HepG2 (cell line): ENCODE results near the gene FJX1. TPM values are rescaled to one million over a fixed set of nuclear protein-coding genes. Genes with fewer than 3 reads are reported as not detected.

Source experiments
- ATAC-seq: fragments of 200-7000 bp; cut with Tn5 transposase; 3 replicates; pipeline ENCODE4 v1.9.1; 2020; ENCODE audit warnings: mild to moderate bottlenecking, moderate library complexity
- BruUV-seq: library from RNA; stranded (reverse); fragments of 400-500 nt; replicated peaks from 2 replicates; lab custom pipeline; 2021; lab: Mats Ljungman, UMichigan
- CTCF ChIA-PET: fragments of 300-600 bp; formaldehyde crosslinking; extraction: SDS; loops from one replicate; lab custom pipeline; 2021; ENCODE audit warnings: low total read pairs, inconsistent platforms, low intra/inter-chr PET ratio; lab: Yijun Ruan, JAX
- POLR2A ChIA-PET: fragments of 350-600 bp; sonication (Branson Sonifier 250); formaldehyde crosslinking; loops from one replicate; lab custom pipeline; 2020; ENCODE audit warnings: antibody characterized with exemption, inconsistent platforms; lab: Yijun Ruan, JAX
- DNase-seq: peaks from one replicate; pipeline ENCODE4 v3.0.0-alpha.2; 2015; ENCODE audit warnings: low spot score
- FAIRE-seq: peaks from 3 replicates; lab custom pipeline; 2011; peaks lifted over from hg19 to GRCh38; lab: Jason Lieb, UNC
- H2AFZ ChIP-seq: one replicate; pipeline ENCODE4 v1.6.1; 2011; ENCODE audit warnings: low read length, inconsistent platforms
- H3K27ac ChIP-seq: fragments of 300-600 bp; 3 replicates; pipeline ENCODE4 v1.8.0; 2011; ENCODE audit warnings: mixed run types, mild to moderate bottlenecking, mixed read lengths, low read length, inconsistent platforms; ENCODE audit not compliant: insufficient read depth; ENCODE audit errors: extremely low read length
- H3K27me3 ChIP-seq, 2 experiments: fragments of 200-600 bp in 1 of 2; 2 replicates in 1 of 2; 3 replicates in 1 of 2; pipeline versions ENCODE4 v1.6.0 to v1.8.0; 2011; ENCODE audit warnings: low read length in 2 of 2, mild to moderate bottlenecking in 2 of 2, moderate library complexity in 2 of 2, inconsistent platforms in 1 of 2; ENCODE audit not compliant: insufficient read depth in 2 of 2, control insufficient read depth in 1 of 2
- H3K36me3 ChIP-seq, 2 experiments: fragments of 200-600 bp in 1 of 2; replicated peaks in 1 of 2; 2 replicates in 1 of 2; 3 replicates in 1 of 2; pipeline versions ENCODE4 v1.5.1 to v1.8.0; 2011; ENCODE audit warnings: low read length in 2 of 2, inconsistent platforms in 1 of 2; ENCODE audit not compliant: insufficient read depth in 2 of 2, control insufficient read depth in 1 of 2
- H3K4me1 ChIP-seq: 2 replicates; pipeline ENCODE4 v1.5.1; 2012; ENCODE audit warnings: low read length, inconsistent platforms; ENCODE audit not compliant: insufficient read depth
- H3K4me2 ChIP-seq: 2 replicates; pipeline ENCODE4 v1.6.0; 2011; ENCODE audit warnings: low read depth, low read length, inconsistent platforms
- H3K4me3 ChIP-seq, 3 experiments: fragments of 200-600 bp in 1 of 3; sonication (generic), shearing (Covaris generic) in 1 of 3; replicated peaks in 1 of 3; 2 replicates each; pipeline ENCODE4 v1.5.1; 2011 to 2016; ENCODE audit warnings: low read length in 3 of 3, inconsistent platforms in 2 of 3, low read depth in 2 of 3, mild to moderate bottlenecking in 2 of 3, control low read depth in 1 of 3, mixed read lengths in 1 of 3; ENCODE audit not compliant: insufficient read depth in 1 of 3
- H3K79me2 ChIP-seq: one replicate; pipeline ENCODE4 v1.6.1; 2011; ENCODE audit warnings: low read length, inconsistent platforms; ENCODE audit not compliant: insufficient read depth
- H3K9ac ChIP-seq: 2 replicates; pipeline ENCODE4 v1.6.0; 2011; ENCODE audit warnings: mild to moderate bottlenecking, low read depth, low read length, inconsistent platforms; ENCODE audit not compliant: insufficient read depth
- H3K9me3 ChIP-seq: 2 replicates; pipeline ENCODE4 v1.5.1; 2012; ENCODE audit warnings: mild to moderate bottlenecking, low read length
- H4K20me1 ChIP-seq: 2 replicates; pipeline ENCODE4 v1.6.0; 2011; ENCODE audit warnings: inconsistent platforms, mild to moderate bottlenecking, low read length, moderate library complexity; ENCODE audit not compliant: insufficient read depth
- AGO2 ChIP-seq: fragments of 200-400 bp; formaldehyde crosslinking; optimal IDR thresholded peaks from 2 replicates; pipeline ENCODE3; 2017; ENCODE audit warnings: mild to moderate bottlenecking, low read depth, low read length, moderate library complexity
- SALL1 ChIP-seq: sonication (generic); formaldehyde crosslinking; IDR thresholded peaks from 2 replicates; pipeline ENCODE4 v1.8.0; 2022; ENCODE audit warnings: mild to moderate bottlenecking, missing genetic modification reagents
- ZNF275 ChIP-seq: sonication (generic); formaldehyde crosslinking; IDR thresholded peaks from 2 replicates; pipeline ENCODE4 v1.8.0; 2022; ENCODE audit warnings: missing genetic modification reagents, mild to moderate bottlenecking, inconsistent platforms, borderline replicate concordance
- ZNF362 ChIP-seq: sonication (generic); formaldehyde crosslinking; IDR thresholded peaks from 2 replicates; pipeline ENCODE4 v1.4.0; 2020; ENCODE audit warnings: missing genetic modification reagents, mild to moderate bottlenecking, borderline replicate concordance
- ZNF7 ChIP-seq: IDR thresholded peaks from 2 replicates; pipeline ENCODE4 v1.6.1; 2016; ENCODE audit warnings: missing biosample characterization, missing genetic modification reagents
- ZNF878 ChIP-seq: sonication (generic); formaldehyde crosslinking; IDR thresholded peaks from 2 replicates; pipeline ENCODE4 v1.8.1; 2023; ENCODE audit warnings: mild to moderate bottlenecking, missing genetic modification reagents, moderate library complexity
- ZNF879 ChIP-seq: sonication (generic); formaldehyde crosslinking; IDR thresholded peaks from 2 replicates; pipeline ENCODE4 v1.8.1; 2023; ENCODE audit warnings: missing genetic modification reagents
- WGBS: methylation state at CpG from one replicate; pipeline ENCODE4 v1.1.6; 2017; ENCODE audit warnings: low lambda C conversion rate; 5-methylcytosine and 5-hydroxymethylcytosine counted together
- in situ Hi-C: cut with HindIII; loops from 2 replicates; pipeline ENCODE4 v1.10.0; 2017; ENCODE audit warnings: low pct_unique_long_range_greater_than_20kb; ENCODE audit not compliant: extremely low pct_ligation_motif_present
- intact Hi-C: fragments of 100-400 bp; cut with micrococcal nuclease; formaldehyde crosslinking; loops from one replicate; pipeline ENCODE4 v1.10.0; 2022; ENCODE audit not compliant: unreplicated experiment
- polyA plus RNA-seq, 8 experiments: library from polyadenylated mRNA; depleted of rRNA in 3 of 8; stranded (reverse) in 7 of 8; unstranded in 1 of 8; fragments of >200 nt; fragmentation: Illumina TruSeq in 4 of 8; extraction: Trizol in 4 of 8; gene quantifications; 2 replicates each; pipeline versions ENCODE4 v1.2.1 to v1.2.3, GENCODE V29; 2011 to 2016; ENCODE audit warnings: low read depth in 4 of 8, missing spikeins in 1 of 8, mixed read lengths in 1 of 8; ENCODE audit not compliant: insufficient read depth in 1 of 8
- total RNA-seq, 5 experiments: library from RNA; depleted of rRNA; stranded (reverse); fragments of >200 nt; fragmentation: Illumina TruSeq; extraction: Trizol; gene quantifications; 2 replicates each; pipeline ENCODE4 v1.2.3, GENCODE V29; 2016; ENCODE audit warnings: low read depth in 1 of 5
- TF ChIP-seq, protein P1 (sequence below): sonication (generic); formaldehyde crosslinking; IDR thresholded peaks from 2 replicates; pipeline ENCODE4 v1.4.0; 2020; ENCODE audit warnings: mild to moderate bottlenecking, missing genetic modification reagents, borderline replicate concordance

The FJX1 gene
- total and polyA plus RNA-seq, 2 of the 13 experiments (the other 11 are each of a cell fraction or from before 2014, with no cell fraction given), result 0.40 to 0.82 TPM

GRCh38 chr11:35600331-35600838 lies 17.9 kb upstream of the FJX1 start (continued):
- no peak for TF ChIP-seq ZNF362 (CRISPR knock-in tag)
- no peak for TF ChIP-seq ZNF275 (CRISPR knock-in tag)
- TF ChIP-seq ZNF879 (CRISPR knock-in tag), result no peak
- TF ChIP-seq ZNF7 (CRISPR knock-in tag), result no peak
- TF ChIP-seq, all 625 proteins: peak for 0

- TF ChIP-seq, protein P1, sequence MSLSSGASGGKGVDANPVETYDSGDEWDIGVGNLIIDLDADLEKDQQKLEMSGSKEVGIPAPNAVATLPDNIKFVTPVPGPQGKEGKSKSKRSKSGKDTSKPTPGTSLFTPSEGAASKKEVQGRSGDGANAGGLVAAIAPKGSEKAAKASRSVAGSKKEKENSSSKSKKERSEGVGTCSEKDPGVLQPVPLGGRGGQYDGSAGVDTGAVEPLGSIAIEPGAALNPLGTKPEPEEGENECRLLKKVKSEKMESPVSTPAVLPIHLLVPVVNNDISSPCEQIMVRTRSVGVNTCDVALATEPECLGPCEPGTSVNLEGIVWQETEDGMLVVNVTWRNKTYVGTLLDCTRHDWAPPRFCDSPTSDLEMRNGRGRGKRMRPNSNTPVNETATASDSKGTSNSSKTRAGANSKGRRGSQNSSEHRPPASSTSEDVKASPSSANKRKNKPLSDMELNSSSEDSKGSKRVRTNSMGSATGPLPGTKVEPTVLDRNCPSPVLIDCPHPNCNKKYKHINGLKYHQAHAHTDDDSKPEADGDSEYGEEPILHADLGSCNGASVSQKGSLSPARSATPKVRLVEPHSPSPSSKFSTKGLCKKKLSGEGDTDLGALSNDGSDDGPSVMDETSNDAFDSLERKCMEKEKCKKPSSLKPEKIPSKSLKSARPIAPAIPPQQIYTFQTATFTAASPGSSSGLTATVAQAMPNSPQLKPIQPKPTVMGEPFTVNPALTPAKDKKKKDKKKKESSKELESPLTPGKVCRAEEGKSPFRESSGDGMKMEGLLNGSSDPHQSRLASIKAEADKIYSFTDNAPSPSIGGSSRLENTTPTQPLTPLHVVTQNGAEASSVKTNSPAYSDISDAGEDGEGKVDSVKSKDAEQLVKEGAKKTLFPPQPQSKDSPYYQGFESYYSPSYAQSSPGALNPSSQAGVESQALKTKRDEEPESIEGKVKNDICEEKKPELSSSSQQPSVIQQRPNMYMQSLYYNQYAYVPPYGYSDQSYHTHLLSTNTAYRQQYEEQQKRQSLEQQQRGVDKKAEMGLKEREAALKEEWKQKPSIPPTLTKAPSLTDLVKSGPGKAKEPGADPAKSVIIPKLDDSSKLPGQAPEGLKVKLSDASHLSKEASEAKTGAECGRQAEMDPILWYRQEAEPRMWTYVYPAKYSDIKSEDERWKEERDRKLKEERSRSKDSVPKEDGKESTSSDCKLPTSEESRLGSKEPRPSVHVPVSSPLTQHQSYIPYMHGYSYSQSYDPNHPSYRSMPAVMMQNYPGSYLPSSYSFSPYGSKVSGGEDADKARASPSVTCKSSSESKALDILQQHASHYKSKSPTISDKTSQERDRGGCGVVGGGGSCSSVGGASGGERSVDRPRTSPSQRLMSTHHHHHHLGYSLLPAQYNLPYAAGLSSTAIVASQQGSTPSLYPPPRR (CRISPR knock-in tag), result no peak
- TF ChIP-seq SALL1 (CRISPR knock-in tag) (no peak), AGO2 (no peak), ZNF878 (no peak)
- ATAC-seq, result peak; percentile 73
- CTCF ChIA-PET, result no interaction called here
- no peak overlapping the region for H2AFZ ChIP-seq
- no peaks in the 10 kb centered on the region for H3K4me1 ChIP-seq
- BruUV-seq, result no TSS peak
- POLR2A ChIA-PET, result no interaction called here
- no peak for FAIRE-seq
- H3K27ac ChIP-seq, result no peak overlapping the region
- no peaks in the 10 kb centered on the region for H4K20me1 ChIP-seq
- no peak overlapping the region for H3K9ac ChIP-seq
- H3K36me3 ChIP-seq, result no peaks in the 10 kb centered on the region
- in situ Hi-C loops, result loop anchor here (25.0 kb wide), 1 partner anchor 885 kb away; no protein-coding TSS in a partner anchor
- no peaks in the 10 kb centered on the region for H3K9me3 ChIP-seq
- no peak overlapping the region for H3K4me2 ChIP-seq
- no peak overlapping the region for H3K4me3 ChIP-seq
- 10% methylated on average over 5 of the region's 5 CpGs for WGBS
- peaks cover 0 to 22% of the 10 kb centered on the region in 2 experiments; a peak in 4 of 5 replicates for H3K27me3 ChIP-seq
- DNase-seq, result no peak
- intact Hi-C loops, result no loop called here
- H3K79me2 ChIP-seq, result no peaks in the 10 kb centered on the region
These were observed 16.0 kb upstream of the FJX1 start for GRCh38 chr11:35602160-35602793.
